Measurements from ENCODE around the gene SRSF2.
"Not testable (repeated sequence)": the region's sequence is repeated elsewhere in the genome, so short reads cannot be mapped to it uniquely, and the experiment has no call there.

Gene SRSF2

GRCh38 chr17:76737082-76737675 lies at the start of gene SRSF2:
Gene SRSF2, minus strand, starts transcription at chr17:76737331. Its CDS starts 171 bp downstream, at chr17:76737160.
- peak; percentile 89 to 99 (median 98) for DNase-seq

DNA sequence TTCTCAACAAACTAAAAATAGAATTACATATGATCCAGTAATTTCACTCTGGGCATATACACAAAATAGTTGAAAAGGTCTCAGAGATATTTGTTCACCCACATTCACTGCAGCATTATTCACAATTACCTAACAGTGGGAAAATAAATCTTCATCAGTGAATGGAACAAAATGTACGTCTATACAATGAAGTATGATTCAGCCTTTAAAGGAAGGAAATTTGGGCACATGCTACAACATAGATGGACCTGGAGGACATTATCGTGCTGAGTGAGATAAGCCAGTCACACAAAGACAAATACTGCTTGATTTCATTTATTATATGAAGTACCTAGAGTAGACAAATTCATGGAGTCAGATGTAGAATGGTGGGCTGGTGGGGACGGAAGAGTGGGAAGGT lies 47.8 kb upstream of the SRSF2 start:
- no peak for DNase-seq

GRCh38 chr17:76783146-76783545 lies 46.0 kb upstream of the SRSF2 start:
- no peak for DNase-seq

DNA sequence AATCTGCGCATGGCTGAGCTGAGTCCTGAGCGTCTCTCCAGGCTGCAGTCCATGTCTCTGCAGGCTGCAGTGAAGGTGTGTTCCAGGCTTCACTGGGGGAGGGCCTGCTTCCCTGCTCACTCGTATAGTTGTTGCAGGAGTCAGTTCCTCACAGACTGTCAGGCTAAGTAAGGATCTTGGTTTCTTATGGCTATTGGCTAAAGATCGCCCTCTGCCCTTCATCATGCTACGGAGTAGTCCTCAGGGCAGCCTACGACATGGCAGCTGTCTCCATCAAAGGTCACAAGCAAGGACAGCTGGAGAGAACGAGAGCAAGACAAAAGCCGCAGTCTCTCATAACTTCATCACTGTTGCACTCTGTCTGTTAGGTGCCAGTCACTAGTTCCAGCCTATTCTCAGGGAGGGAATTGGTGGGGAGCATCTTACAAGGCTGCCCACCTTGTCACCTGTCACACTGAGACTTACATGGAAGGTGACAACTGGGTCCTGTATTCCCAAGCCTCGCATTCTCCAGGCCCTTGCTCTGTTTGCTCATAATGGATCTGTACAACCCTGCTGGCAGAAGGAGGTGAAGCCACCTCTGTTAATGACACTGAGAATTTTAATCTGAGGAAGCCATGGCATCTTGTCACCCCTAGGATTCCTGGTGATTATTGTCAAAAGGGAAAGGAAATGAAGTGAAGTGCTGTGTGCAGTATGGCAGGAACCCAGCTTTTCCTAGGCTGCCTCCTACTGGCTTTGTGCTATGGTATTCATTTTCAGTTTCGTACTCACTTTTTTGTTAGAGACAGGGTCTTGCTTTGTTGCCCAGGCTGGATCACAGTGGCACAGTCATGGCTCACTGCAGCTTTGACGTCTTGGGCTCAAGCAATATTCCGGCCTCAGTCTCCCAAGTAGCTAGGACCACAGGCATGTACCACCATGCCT lies 44.2 kb upstream of the SRSF2 start:
- DNase-seq = no peak

DNA sequence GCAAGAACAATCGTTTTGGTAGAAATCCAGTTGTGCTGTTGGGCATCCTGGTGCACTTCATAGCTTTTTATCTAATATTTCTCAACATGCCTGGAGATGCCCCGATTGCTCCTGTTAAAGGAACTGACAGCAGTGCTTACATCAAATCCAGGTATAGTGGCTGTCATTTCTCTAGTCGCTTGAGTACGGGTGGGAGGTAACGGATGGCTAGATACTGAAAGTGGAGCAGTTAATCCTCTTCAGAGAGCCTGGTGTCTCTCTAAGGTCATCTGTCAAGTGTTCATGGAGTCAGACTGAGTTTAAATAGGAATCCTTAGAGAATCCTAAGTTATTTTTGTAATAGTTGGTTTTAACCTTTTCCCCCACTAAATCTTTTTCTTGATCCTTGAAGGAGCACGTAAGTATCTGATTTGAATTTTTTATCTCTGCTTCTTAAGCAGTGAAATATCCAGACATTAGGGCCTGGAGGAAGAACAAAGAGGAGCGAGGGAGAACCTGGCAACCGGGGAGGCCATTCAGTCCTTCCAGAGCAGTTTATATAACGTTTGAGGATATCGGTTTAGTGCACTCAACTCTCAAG lies 38.0 kb upstream of the SRSF2 start:
- no peak for DNase-seq

DNA sequence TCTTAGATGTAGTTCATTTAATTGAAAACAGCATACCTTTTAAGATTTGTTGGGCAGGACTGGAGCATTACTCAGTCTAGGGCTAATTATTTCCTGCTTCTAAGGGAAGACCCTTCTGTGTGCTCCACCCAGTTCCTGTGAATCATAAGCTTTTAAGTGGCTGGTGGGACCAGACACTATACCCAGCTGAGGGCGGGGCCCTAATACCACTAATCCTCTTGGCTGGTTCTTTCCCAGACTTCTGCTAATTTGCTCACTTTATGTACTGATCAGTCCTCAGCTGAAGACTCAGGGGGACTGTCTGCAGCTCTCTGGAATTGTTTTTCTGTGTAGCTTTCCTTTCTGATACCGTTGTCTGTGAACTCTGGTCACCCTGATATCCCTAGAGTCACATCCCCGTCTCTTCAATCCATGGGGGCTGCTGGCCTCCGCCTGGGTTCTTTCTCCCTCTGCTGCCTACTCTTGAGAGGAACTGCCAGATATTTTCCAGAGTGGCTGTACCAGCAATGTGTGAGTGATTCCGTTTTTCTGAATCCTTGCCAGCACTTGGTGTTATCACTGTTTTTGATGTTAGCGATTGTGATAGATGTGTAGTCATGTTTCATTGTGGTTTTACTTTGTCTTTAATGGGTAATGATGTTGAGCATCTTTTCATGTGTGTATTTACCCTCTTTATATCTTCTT lies 35.9 kb upstream of the SRSF2 start:
- DNase-seq = no peak

DNA sequence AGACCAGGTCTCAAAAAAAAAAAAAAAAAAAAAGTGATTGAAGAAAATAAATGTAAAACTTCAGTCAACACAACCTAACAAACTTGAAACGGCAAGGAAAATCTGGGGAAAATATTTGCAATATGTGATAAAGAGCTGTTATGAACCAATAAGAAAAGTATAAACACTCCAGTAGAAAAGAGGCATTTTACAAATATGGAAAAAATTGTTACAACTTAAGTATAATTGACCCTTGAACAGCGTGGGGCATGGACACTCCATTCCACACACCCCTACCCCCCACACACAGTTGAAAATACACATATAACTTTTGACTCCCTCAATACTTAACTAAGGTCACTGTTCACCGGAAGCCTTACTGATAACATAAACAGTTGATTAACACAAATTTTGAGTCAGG lies 21.4 kb upstream of the SRSF2 start:
- no peak for DNase-seq

DNA sequence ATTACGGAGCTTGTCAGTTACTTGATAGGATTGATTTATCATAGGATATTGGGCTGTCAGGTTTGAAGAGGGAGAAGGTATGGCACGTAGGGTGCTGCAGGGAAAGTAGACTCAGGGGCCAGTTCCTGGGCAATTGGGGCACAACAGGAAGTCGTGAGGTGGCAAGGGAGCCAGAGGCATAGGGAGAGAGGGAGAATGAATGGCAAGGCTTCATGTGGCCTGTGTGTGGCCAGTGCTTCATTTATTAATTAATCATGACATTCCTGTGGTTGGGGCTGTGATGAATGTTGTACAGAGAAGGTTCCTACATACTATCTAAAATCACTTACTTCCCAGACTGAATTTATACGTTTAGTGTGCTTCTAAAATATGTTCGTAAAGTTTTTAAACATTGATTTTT lies 20.1 kb upstream of the SRSF2 start:
- no peak for DNase-seq

DNA sequence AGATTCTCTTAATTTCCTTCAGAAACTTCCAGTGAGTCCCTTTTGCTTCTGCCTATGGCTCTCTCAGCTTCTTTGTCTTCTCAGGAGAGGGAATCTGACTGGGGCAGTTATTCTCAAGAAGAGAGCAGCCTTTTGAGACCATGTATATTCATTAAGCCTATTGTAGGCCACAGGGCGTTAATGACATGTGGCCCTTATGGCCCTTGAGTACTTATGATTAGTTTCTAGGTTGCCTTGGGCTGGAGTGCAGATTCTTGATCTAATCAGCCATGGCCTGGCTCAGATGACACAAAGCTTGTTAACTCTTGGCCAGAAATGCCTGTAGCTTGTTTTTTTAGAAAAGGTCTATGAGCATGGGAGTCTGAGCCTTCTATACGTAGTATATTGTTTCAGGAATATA lies 18.2 kb upstream of the SRSF2 start:
- DNase-seq = no peak

DNA sequence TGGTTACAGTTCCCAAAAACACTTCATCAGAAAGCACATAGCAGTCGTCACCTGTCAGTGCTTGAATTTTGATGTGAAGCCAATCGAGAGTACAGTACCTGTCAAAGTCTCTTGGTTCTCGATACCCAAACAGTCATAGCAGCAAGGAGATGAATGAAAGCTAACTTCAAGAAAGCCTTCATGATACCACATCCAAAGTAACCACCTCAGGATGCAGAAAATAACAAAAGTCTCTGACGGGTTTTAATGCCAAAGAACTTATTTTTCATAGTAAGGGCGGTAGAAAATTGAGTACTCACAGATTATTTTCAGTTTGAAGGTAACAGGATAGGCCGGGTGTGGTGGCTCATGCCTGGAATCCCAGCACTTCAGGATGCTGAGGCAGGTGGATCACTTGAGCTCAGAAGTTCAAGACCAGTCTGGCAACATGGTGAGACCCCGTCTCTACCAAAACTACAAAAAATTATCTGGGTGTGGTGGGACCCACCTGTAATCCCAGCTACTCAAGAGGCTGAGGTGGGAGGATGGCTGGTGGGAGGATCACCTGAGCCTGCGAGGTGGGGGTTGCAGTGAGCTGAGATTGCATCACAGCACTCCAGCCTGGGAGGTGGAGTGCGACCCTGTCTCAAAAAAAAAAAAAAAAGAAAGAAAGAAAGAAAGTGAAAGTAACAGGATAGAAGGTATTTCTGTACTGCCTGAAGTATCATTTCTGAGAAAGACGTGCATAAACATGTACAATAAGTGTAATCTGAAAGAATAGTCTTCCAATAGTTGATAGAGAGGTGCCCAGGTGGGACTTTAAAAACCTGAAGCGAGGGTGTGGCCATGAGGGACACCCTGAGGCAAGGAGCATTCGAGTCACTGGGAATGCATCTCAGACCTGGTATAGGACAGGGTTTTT lies 16.2 kb upstream of the SRSF2 start:
- DNase-seq = no peak

DNA sequence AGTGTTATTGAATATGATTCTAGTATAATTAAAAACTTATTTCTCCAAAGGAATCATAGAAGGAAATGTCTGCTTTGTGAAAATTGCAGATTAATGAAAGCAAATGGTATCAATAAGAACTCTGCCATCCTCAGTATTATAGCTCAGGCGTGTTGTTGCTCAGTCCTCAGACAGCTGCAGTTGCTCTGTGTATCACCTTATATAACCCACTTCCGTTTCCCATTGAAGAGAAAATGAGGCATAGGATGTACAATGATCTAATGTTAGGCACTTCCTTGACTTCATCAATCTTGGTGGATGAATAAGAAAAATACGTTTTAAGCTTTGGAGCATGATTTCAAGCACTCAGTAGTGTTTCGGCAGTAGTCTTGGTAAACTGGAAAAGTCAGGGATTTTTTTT lies 14.9 kb upstream of the SRSF2 start:
- no peak for DNase-seq

- DNase-seq = no peak
These were observed 14.4 kb upstream of the SRSF2 start for GRCh38 chr17:76751416-76751993.

GRCh38 chr17:76748657-76749056 lies 11.5 kb upstream of the SRSF2 start:
- no peak for DNase-seq

DNA sequence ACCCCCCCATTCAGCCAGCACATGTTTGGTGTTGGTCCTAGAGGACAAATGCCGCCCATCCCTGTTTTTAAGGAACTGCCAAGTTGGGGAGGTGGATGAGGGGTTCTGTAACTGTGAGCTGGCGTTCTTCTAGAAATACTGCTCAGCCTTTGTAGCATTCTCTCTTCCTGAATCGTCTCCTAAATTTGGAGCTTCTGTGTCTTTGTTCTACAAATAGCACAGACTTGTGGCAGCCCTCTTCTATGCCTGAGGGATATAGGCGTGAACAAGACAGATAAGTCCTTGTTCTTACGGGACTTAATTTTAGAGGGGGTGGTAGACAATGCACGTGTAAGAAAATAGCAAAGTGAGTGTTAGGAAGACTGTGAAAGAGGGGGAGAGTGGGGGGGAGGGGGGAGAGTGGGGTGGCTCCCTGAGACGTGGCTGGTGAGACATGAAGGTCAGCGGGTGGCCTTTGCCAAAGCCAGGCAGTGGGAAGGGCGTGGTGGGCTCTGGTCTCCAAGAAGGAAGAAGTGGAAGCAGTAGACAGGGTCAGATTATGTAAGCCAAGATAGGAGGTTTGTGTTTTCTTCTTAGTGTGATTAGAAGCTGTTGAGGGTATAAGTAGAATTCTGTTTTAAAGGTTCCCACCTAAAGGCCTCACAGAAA lies 10.7 kb upstream of the SRSF2 start:
- no peak for DNase-seq

GRCh38 chr17:76745785-76746184 lies 8.7 kb upstream of the SRSF2 start:
- DNase-seq = not testable (repeated sequence)

DNA sequence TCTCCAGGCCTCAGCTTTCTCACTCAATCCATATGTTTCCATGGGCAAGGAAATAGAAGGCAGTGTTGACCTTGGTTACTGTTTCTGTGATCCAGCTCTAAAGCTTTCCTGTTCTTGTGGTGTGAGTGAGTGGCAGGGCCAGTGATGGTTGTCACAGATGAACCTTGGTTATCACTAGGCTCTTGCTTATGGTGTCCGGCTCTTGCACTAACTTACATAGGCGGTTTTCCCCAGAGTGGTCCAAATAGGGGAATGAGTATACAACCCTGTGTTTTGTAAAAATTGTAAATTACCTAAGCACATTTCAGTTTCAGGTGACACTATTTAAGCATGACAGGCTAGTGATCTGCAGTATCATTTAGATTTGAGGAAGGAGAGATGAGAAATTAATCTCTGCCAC lies 7.6 kb upstream of the SRSF2 start:
- no peak for DNase-seq

DNA sequence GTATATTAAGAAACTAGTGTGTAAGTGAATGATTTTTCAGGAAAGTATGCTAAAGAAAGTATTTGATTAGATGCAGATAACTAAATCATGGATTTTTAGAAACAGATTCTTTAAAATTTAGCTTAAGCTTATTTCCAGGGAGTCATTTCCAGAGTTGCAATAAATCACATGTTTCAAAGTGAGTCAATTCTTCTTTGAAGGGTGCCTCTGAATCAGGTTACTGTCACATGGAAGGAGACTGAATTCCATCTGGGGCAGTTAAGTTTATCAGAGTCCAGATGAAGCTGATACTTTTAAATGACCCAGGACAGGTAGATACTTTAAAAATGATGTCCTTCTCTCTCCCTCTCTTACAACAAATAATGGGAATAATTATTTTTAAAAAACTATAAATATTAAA lies 5.8 kb upstream of the SRSF2 start:
- DNase-seq = no peak

DNA sequence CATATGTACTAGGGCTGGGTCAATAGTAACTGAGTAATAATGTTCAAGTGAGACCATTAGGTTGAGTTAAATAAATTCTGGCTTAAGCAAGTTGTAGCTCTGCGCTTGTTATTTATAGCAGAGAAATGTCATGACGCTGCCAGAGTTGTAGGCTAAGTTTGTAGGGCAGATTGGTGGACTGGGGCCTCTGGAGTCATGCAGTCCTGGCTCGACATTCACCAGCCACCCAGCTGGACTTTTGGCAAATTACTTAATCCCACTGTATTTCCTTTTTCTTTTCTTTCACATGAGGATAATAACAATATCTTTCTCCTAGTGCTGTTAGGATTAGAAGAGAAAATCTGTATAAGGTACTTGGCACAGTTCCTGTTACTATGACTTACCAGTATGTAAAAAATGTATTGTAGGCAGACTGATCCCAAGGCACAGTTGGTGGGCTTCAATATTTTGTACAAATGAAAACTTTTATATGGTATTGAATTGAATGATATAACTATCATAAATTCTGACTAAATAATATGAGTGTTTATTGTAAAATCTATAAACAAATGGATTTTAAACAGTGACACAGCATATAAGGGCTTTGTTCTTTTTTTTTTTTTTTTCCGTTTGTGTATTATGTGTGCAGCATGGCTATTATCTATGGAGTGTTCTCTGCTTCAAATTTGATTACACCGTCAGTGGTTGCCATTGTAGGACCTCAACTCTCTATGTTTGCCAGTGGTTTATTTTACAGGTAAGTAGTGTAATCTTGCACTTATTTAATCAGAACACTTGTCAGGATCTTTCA lies 3.4 kb upstream of the SRSF2 start:
- DNase-seq = no peak

DNA sequence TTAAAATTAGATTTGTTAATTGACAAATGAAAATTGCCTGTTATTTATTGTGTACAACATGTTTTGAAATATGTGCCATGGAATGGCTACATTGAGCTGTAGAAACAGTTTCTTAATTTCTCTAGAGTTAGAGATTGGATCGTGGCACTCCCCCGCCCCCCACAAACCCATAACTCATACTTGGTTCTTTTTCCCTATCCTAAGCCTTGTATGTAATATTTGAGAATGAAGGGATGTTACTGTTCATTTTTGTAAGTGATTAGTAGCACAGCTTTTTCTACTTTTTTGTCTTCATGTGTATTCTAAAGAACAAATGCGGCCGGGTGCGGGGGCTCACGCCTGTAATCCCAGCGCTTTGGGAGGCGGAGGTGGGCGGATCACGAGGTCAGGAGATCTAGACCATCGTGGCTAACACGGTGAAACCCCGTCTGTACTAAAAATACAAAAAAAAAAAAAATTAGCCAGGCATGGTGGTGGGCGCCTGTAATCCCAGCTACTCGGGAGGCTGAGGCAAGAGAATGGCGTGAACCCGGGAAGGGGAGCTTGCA lies 2.5 kb upstream of the SRSF2 start:
- DNase-seq = not testable (repeated sequence)
